GM18867 (cell line): ENCODE measurements around the gene RENBP.

Experiments
- ATAC-seq: cut with Tn5 transposase; IDR thresholded peaks from one replicate; pipeline ENCODE4 v1.9.1; 2021; ENCODE audit warnings: mild to moderate bottlenecking, moderate library complexity; ENCODE audit not compliant: unreplicated experiment

The RENBP gene

GRCh38 chrX:153921511-153922446 is 22.7 kb downstream of the RENBP start:
- ATAC-seq: no peak

GRCh38 chrX:153921070-153921469 is 23.4 kb downstream of the RENBP start:
- ATAC-seq: no peak

- no peak for ATAC-seq
These were observed 23.9 kb downstream of the RENBP start for GRCh38 chrX:153920546-153920945.

- ATAC-seq: no peak
These were observed 25.2 kb downstream of the RENBP start for GRCh38 chrX:153919281-153919680.

GRCh38 chrX:153917869-153918268 is 26.6 kb downstream of the RENBP start:
- ATAC-seq: no peak

- no peak for ATAC-seq
These were observed 30.7 kb downstream of the RENBP start for GRCh38 chrX:153913701-153914100.

GRCh38 chrX:153913211-153913610 is 31.2 kb downstream of the RENBP start:
- no peak for ATAC-seq

GRCh38 chrX:153911798-153912197 is 32.6 kb downstream of the RENBP start:
- no peak for ATAC-seq

GRCh38 chrX:153910446-153910845 is 34.0 kb downstream of the RENBP start:
- no peak for ATAC-seq

GRCh38 chrX:153909980-153910360 is 34.5 kb downstream of the RENBP start:
- ATAC-seq: no peak

- ATAC-seq: no peak
These were observed 35.1 kb downstream of the RENBP start for GRCh38 chrX:153909024-153909979.

- no peak for ATAC-seq
These were observed 36.1 kb downstream of the RENBP start for GRCh38 chrX:153908219-153908860.

GRCh38 chrX:153907456-153907855 is 37.0 kb downstream of the RENBP start:
- no peak for ATAC-seq

GRCh38 chrX:153906126-153906917 is 38.1 kb downstream of the RENBP start:
- ATAC-seq: no peak

- ATAC-seq: no peak
These were observed 38.9 kb downstream of the RENBP start for GRCh38 chrX:153905481-153906095.

GRCh38 chrX:153903991-153904957 is 40.2 kb downstream of the RENBP start, which contains the start of gene AVPR2:
TSS of gene AVPR2 (plus strand) at chrX:153904673. CDS start at chrX:153905146, 473 bp downstream.
- no peak for ATAC-seq

GRCh38 chrX:153903238-153903980 is 41.0 kb downstream of the RENBP start:
- no peak for ATAC-seq

- ATAC-seq: no peak
These were observed 42.1 kb downstream of the RENBP start for GRCh38 chrX:153902385-153902784.
